Breast epithelium (tissue), 3 donors: ENCODE measurements around the gene MDH1B.
"Not testable (repeated sequence)": the region's sequence is repeated elsewhere in the genome, so short reads cannot be mapped to it uniquely, and the experiment has no call there.

Experiments
- POLR2AphosphoS5 ChIP-seq, 3 donors: sonication (generic); formaldehyde crosslinking; IDR thresholded peaks; one replicate each; pipeline ENCODE4 v1.6.1; 2017; ENCODE audit warnings: antibody characterized with exemption in 3 of 3
- TF ChIP-seq, protein P1 (sequence below), 3 donors: fragments of 450-650 bp; IDR thresholded peaks; one replicate each; pipeline ENCODE4 v1.5.1; 2016 to 2017; ENCODE audit warnings: antibody characterized with exemption in 3 of 3, mild to moderate bottlenecking in 3 of 3, moderate library complexity in 3 of 3

DNA sequence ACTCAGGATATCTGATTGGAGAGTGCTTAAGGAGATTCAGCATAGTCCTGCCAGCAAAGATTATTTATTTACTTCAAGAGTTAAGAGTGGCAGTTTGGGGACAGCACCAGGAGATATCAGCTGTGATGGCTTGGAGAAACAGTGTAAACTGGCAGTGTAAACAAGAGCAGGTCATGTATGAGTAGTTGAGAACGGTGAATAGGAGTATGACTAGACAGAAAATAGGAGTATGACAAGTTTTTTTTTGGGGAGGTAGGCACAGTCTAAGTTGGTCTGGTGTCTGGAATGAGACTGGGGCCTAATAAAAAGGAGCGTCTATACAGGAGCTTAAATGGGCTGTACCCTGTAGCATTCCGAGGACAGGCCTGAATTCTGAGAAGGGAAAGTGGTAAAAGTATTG lies 42.5 kb upstream of the MDH1B start:
- TF ChIP-seq, protein P1, sequence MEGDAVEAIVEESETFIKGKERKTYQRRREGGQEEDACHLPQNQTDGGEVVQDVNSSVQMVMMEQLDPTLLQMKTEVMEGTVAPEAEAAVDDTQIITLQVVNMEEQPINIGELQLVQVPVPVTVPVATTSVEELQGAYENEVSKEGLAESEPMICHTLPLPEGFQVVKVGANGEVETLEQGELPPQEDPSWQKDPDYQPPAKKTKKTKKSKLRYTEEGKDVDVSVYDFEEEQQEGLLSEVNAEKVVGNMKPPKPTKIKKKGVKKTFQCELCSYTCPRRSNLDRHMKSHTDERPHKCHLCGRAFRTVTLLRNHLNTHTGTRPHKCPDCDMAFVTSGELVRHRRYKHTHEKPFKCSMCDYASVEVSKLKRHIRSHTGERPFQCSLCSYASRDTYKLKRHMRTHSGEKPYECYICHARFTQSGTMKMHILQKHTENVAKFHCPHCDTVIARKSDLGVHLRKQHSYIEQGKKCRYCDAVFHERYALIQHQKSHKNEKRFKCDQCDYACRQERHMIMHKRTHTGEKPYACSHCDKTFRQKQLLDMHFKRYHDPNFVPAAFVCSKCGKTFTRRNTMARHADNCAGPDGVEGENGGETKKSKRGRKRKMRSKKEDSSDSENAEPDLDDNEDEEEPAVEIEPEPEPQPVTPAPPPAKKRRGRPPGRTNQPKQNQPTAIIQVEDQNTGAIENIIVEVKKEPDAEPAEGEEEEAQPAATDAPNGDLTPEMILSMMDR (IDR thresholded peaks at IDR 0.05) = not testable (repeated sequence)
- TF ChIP-seq POLR2AphosphoS5 (IDR thresholded peaks at IDR 0.05) = not testable (repeated sequence)
